ENCODE data around the gene MYO1E. TPM values are rescaled to one million over a fixed set of nuclear protein-coding genes. Genes with fewer than 3 reads are reported as not detected.

The MYO1E gene
- total RNA-seq, 2 experiments from 2014 or later = 1.5 to 26.5 TPM

DNA sequence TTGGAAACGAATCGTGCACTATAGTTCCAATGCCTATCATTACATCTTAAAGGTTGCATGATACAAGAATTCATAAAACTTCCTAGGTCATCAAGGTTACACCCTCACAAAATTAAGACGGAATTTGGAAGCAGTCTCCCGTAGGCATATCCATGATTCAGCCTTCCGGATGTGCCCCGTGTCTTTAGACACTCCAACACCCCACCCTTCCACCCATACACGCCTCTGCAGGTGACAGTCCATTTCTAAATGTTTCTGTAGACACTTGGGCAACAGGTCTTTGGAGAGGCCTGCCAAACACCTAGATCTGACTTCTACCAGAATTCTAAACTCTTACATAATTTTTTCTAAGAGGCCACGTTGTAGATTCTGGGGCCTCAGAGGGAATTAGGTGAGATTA is 116.2 kb downstream of the MYO1E start:
- H3K9me2 ChIP-seq (ENCODE audit: insufficient read depth, low read length) = no peaks in the 10 kb centered on the region

DNA sequence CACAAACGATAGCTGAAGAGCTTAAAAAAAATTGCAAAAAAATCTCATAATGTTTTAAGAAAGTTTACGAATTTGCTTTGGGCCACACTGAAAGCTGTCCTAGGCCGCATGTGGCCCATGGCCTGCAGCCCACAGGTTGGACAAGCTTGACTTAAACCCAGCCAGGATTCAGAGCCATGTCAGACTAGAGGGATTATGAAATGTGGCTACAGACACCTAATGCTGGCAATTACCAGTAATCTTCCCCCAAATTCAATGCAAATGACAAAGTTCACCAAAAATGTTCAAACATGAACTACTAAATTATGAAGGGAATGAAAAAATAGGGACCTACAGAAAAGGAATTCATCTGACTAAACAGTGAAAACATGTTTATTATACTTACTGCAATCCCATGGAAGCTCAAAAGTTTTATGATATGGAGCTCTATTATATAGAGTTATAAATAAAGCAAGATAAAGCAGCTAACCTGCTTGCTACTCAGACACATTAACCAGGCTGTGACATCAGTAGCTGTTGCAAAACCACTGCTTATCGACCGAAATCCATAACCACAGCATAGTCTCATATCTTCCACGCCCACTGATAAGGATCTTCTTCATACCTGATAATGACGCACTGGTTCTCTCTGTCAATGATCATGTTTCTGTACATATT is 116.9 kb downstream of the MYO1E start:
- no peak for DNase-seq (ENCODE audit: low spot score)
- Histone ChIP-seq H3K9me3 (ENCODE audit: low read length) (no peaks in the 10 kb centered on the region), H3K4me3 (ENCODE audit: low read depth, low read length, poor library complexity, severe bottlenecking) (no peak overlapping the region), H3K79me2 (ENCODE audit: insufficient read depth, low read depth, low read length) (no peaks in the 10 kb centered on the region), H3K4me1 (ENCODE audit: insufficient read depth, low read length, poor library complexity, severe bottlenecking) (peaks cover 29% of the 10 kb centered on the region), H3K9me2 (ENCODE audit: insufficient read depth, low read length) (no peaks in the 10 kb centered on the region), H3K36me3 (ENCODE audit: insufficient read depth, low read length) (no peaks in the 10 kb centered on the region), H4K20me1 (ENCODE audit: insufficient read depth, low read length) (no peaks in the 10 kb centered on the region), H3K4me2 (ENCODE audit: low read length) (no peak overlapping the region), H2AFZ (ENCODE audit: low read length) (no peak overlapping the region), H3K27ac (ENCODE audit: low read depth, low read length, poor library complexity, severe bottlenecking) (no peak overlapping the region)
- TF ChIP-seq EZH2phosphoT487 (IDR thresholded peaks at IDR 0.05; ENCODE audit: borderline replicate concordance, low read depth, low read length) (no peak), CTCF (conservative IDR thresholded peaks at IDR 0.05; ENCODE audit: low read length) (no peak)
- BruUV-seq (replicated peaks) = no TSS peak
- ChIA-PET CTCF (ENCODE audit: unreplicated experiment) (no interaction called here), POLR2A (interaction anchor here (1.4 kb wide), 2 partner anchors 9 to 155 kb away, joined by 3 read pairs; no protein-coding TSS in a partner anchor)
- intact Hi-C loops (cut with micrococcal nuclease; ENCODE audit: unreplicated experiment) = no loop called here

More for the DNA sequence above, 116.2 kb downstream of the MYO1E start:
- Histone ChIP-seq H3K36me3 (ENCODE audit: insufficient read depth, low read length) (no peaks in the 10 kb centered on the region), H3K4me2 (ENCODE audit: low read length) (no peak overlapping the region), H3K4me3 (ENCODE audit: low read depth, low read length, poor library complexity, severe bottlenecking) (no peak overlapping the region), H3K4me1 (ENCODE audit: insufficient read depth, low read length, poor library complexity, severe bottlenecking) (peaks cover 26% of the 10 kb centered on the region), H3K27ac (ENCODE audit: low read depth, low read length, poor library complexity, severe bottlenecking) (no peak overlapping the region), H3K79me2 (ENCODE audit: insufficient read depth, low read depth, low read length) (no peaks in the 10 kb centered on the region), H4K20me1 (ENCODE audit: insufficient read depth, low read length) (no peaks in the 10 kb centered on the region), H3K9me3 (ENCODE audit: low read length) (no peaks in the 10 kb centered on the region), H2AFZ (ENCODE audit: low read length) (no peak overlapping the region)
- intact Hi-C loops (cut with micrococcal nuclease; ENCODE audit: unreplicated experiment) = no loop called here
- TF ChIP-seq CTCF (conservative IDR thresholded peaks at IDR 0.05; ENCODE audit: low read length) (no peak), EZH2phosphoT487 (IDR thresholded peaks at IDR 0.05; ENCODE audit: borderline replicate concordance, low read depth, low read length) (no peak)
- DNase-seq (ENCODE audit: low spot score) = no peak
- BruUV-seq (replicated peaks) = no TSS peak
- CTCF ChIA-PET (ENCODE audit: unreplicated experiment) = no interaction called here
- POLR2A ChIA-PET = interaction anchor here (1.4 kb wide), 2 partner anchors 9 to 154 kb away, joined by 3 read pairs; no protein-coding TSS in a partner anchor

- peak overlapping the region; percentile 67 for H3K4me2 ChIP-seq (ENCODE audit: low read length)
- intact Hi-C loops (cut with micrococcal nuclease; ENCODE audit: unreplicated experiment) = loop anchor here (5.0 kb wide), 1 partner anchor 270 kb away; no protein-coding TSS in a partner anchor
- CTCF ChIA-PET (ENCODE audit: unreplicated experiment) = no interaction called here
Measured at GRCh38 chr15:59252137-59252536, 120.5 kb downstream of the MYO1E start.

More at GRCh38 chr15:59252137-59252536, 120.5 kb downstream of the MYO1E start:
- POLR2A ChIA-PET = interaction anchor here (0.6 to 0.7 kb wide), 3 partner anchors 15 to 49 kb away, joined by 3 to 5 read pairs (median 4); no protein-coding TSS in a partner anchor
- Histone ChIP-seq H3K9me3 (ENCODE audit: low read length) (no peaks in the 10 kb centered on the region), H3K79me2 (ENCODE audit: insufficient read depth, low read depth, low read length) (no peaks in the 10 kb centered on the region), H3K27ac (ENCODE audit: low read depth, low read length, poor library complexity, severe bottlenecking) (peak overlapping the region; percentile 51), H3K9me2 (ENCODE audit: insufficient read depth, low read length) (no peaks in the 10 kb centered on the region), H2AFZ (ENCODE audit: low read length) (peak overlapping the region; percentile 86; the same call in 1 of the 2 replicates), H4K20me1 (ENCODE audit: insufficient read depth, low read length) (no peaks in the 10 kb centered on the region), H3K4me3 (ENCODE audit: low read depth, low read length, poor library complexity, severe bottlenecking) (no peak overlapping the region), H3K4me1 (ENCODE audit: insufficient read depth, low read length, poor library complexity, severe bottlenecking) (peaks cover 64% of the 10 kb centered on the region), H3K36me3 (ENCODE audit: insufficient read depth, low read length) (no peaks in the 10 kb centered on the region)
- no peak for DNase-seq (ENCODE audit: low spot score)
- TF ChIP-seq CTCF (conservative IDR thresholded peaks at IDR 0.05; ENCODE audit: low read length) (no peak), EZH2phosphoT487 (IDR thresholded peaks at IDR 0.05; ENCODE audit: borderline replicate concordance, low read depth, low read length) (no peak)
- no TSS peak for BruUV-seq (replicated peaks)

Measured in OCI-LY7 (cell line).